GM21526 (cell line): ENCODE measurements around the gene ABCC1.
"Not testable (repeated sequence)": the region's sequence is repeated elsewhere in the genome, so short reads cannot be mapped to it uniquely, and the experiment has no call there.

ENCODE experiments used
- ATAC-seq: cut with Tn5 transposase; IDR thresholded peaks from one replicate; pipeline ENCODE4 v1.9.1; 2021; ENCODE audit warnings: moderate library complexity; ENCODE audit not compliant: unreplicated experiment, low FRiP score

ABCC1 gene

DNA sequence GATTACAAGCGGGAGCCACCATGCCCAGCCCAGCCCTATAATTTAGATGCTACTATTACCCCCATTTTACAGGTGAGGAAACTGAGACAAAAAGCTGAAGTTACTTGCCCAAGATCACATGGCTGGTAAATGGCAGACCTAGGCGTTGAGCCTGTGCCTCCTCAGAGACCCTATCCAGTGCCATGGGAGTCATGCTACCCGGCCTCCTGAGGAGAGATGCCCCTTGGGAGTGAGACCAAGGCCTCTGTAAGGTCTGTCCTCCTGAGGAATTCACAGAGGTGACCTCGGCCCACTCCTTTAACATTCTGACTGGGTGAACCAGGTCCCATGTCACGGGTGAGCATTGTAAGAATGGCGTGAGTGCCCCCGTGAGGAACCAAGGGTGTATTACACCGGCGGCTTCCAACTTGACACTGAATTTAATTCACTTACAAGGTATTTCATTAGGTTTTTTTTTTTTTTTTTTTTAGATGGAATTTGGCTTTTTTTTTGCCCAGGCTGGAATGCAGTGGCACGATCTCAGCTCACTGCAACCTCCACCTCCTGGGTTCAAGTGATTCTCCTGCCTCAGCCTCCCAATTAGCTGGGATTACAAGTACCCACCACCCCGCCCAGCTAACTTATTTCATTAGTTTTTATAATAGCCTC is 178.2 kb downstream of the ABCC1 start:
- ATAC-seq, result no peak

DNA sequence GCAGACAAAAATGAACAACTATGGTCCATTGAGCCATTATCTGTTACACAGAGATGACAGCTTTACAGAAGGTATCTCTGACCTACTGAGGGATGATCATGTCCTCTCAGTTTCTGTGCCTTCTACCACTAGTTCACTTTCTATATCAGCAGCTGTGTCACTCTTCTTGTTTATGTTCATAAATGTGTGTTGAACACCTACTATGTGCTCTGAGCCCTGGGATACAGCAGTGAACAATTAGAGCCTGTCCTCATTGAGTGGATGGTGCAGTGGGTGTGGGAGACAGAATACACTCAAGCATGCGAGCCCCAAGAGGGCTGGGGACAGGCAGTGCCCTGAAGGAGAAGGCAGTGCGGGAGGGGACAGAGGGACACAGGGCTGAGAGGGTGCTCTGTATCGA is 181.8 kb downstream of the ABCC1 start:
- ATAC-seq, result no peak

DNA sequence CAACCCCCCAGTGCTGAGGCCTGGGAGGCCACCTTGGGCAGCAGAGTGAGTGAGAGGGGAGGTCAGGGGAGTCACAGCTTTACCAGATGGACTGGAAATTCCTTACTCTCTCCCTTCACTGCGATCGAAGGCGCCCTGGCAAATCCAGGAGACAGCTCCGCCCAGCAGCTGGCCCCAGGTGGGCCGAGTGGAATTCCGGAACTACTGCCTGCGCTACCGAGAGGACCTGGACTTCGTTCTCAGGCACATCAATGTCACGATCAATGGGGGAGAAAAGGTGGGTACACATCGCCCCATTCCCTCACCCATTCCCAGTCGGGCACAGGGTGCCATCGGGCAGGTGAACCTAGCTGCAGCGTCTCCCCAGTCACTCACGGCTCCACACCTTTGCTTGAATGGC is 182.2 kb downstream of the ABCC1 start:
- no peak for ATAC-seq

DNA sequence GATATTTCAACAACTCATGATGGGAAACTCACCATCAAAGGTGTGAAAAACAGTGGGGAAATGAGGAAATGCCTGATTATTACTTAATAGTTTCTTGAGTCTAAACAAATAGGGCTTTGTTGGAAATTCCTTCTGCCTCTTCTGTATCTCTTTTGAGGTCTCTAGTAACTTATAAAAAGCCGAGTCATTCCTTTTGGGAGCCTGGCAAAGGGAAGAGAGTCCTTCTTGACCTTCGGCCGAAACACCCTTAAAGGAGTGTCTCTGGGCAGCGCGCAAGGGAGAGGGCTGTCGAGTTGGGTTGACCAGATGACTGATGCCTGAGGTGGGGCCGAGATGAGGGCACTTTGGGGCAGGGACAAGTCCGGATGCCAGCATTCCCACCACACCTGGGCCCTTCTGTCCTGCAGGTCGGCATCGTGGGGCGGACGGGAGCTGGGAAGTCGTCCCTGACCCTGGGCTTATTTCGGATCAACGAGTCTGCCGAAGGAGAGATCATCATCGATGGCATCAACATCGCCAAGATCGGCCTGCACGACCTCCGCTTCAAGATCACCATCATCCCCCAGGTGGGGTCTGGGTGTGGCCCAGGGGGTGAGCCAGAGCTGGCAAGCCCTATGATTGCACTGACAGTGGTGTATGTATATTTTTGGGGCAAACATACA is 184.7 kb downstream of the ABCC1 start:
- ATAC-seq, result no peak

DNA sequence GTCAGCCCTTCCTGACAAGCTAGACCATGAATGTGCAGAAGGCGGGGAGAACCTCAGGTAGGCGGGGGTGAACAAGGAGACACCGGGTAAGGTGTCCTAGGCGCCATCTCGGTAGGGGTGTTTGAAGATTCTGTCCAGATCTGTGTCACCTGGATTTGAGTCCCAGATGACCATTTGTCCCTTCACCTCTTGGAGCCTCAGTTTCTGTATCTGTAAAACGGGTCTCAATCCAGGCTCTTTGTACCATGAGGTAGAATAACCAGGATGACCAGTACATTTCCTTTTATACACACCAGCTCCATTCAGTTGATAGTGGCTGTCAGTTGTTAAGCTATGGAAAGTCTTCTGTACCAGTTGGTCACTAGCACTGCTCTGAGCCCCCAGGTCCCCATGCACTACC is 187.2 kb downstream of the ABCC1 start:
- no peak for ATAC-seq

DNA sequence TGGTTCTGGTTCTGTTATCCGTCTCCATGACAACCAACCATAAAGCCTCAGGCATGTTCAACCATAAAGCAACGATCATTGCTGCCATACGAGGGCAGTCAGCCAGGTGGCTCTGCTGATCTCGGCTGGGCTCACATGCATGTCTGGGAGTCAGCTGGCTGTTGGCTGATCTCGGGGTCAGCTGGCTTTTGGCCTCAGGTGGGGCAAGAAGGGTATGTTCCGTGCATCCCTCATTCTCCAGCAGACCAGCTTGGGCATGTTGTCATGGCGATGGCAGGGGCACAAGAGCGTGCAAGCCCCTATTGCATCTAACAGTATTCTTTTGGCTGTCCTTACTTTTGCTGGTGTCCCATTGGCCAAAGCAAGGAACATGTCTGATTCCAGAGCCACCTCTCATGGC is 187.7 kb downstream of the ABCC1 start:
- no peak for ATAC-seq

DNA sequence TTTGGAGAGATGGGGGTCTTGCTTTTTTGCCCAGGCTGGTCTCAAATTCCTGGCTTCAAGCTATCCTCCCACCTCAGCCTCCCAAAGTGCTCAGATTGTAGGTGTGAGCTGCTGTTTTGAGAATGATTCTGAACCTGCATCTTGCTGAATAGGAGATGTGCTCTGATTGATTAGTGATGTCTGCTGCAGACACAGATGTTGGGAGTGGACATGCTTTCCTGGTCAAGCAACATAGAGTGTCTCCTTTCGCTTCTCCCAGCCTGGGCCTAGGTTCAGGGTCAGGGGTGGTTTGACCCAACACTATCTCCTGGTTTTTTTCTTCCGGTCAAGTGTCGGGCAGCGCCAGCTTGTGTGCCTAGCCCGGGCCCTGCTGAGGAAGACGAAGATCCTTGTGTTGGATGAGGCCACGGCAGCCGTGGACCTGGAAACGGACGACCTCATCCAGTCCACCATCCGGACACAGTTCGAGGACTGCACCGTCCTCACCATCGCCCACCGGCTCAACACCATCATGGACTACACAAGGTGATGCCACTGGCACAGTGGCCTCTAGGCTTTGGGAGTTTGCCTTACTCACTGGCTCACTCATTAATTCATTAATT is 188.7 kb downstream of the ABCC1 start:
- ATAC-seq, result no peak

DNA sequence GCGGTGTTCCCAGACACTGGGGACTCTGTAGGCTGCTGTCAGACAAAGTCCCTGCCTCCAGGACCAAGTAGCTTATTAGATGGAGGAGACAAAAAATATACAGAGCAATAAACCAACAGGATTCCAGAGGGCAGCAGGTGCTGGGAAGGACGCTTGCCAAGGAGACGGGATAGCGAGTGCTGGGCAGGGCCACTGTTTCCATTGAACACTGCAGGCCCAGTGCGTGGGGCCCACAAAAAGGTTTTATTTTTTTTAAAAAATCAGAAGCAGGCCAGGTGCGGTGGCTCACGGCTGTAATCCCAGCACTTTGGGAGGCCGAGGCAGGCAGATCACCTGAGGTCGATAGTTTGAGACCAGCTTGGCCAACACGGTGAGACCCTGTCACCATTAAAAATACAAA is 189.6 kb downstream of the ABCC1 start:
- no peak for ATAC-seq

DNA sequence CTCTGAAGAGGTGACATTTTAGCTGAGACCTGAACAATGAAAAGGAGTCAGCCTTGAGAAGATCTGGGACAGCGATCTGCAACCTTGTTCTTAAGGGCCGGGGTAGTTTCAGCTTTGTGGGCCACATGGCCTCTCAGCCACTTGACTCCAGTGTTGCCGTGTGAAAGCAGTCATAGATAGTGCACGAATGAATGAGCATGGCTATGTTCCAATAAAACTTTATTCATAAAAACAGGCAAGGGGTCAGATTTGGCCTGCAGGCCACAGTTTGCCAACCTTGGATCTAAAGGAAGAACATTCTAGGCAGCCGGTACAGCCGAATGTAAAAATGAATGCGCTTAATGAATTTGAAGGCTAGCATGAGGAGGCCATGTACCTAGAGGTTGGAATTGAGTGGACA is 190.4 kb downstream of the ABCC1 start:
- no peak for ATAC-seq

DNA sequence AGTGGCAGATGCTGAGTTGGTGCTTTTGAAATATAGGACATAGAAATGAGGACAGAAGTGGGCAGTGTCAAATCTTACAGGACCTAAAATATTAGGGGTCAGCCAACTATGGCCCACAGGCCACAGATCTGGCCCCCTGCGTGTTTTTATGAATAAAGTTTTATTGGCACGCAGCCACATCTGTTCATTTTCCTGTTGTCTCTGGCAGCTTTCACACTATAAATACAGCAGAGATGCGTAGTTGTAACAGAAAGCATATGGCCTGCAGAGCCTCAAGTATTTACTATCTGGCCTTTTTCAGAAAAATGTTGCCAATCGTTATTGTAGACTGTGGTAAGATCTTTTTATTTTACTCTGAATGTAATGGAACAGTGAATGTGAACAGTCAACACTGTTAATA is 191.1 kb downstream of the ABCC1 start:
- no peak for ATAC-seq

DNA sequence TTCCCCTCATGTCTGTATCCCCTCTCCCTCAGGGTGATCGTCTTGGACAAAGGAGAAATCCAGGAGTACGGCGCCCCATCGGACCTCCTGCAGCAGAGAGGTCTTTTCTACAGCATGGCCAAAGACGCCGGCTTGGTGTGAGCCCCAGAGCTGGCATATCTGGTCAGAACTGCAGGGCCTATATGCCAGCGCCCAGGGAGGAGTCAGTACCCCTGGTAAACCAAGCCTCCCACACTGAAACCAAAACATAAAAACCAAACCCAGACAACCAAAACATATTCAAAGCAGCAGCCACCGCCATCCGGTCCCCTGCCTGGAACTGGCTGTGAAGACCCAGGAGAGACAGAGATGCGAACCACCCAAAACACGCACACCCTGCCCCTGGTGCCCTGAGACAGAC is 191.7 kb downstream of the ABCC1 start:
- ATAC-seq, result no peak

DNA sequence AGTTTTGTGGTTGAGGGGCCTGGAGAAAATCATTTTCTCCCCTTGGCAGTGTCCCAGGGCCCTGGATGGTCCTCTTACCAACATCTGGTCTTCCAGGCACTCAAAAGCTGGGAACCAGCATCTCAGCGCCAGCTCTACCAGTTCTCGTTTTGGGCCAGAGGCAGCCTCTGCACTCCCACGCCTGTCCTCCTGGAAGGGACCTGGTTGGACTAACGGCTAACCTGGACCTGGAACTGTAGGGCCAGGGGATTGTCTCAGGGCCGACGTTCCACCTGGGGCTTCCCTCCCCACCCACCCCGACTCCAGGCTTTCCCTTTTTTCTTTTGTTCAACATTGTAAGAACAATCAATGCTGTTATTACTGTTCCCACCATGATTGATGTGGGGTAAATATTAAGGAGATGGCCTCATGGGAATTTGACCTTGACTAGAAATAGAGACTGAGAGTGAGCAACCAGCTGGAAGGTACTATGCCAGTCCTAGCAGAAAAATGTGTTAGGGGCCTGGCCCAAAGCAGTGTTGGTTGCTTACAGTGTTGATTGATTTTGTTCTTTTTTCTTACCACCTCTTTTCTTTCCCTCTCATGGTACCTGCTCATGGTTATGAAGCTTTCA is 192.5 kb downstream of the ABCC1 start:
- no peak for ATAC-seq

DNA sequence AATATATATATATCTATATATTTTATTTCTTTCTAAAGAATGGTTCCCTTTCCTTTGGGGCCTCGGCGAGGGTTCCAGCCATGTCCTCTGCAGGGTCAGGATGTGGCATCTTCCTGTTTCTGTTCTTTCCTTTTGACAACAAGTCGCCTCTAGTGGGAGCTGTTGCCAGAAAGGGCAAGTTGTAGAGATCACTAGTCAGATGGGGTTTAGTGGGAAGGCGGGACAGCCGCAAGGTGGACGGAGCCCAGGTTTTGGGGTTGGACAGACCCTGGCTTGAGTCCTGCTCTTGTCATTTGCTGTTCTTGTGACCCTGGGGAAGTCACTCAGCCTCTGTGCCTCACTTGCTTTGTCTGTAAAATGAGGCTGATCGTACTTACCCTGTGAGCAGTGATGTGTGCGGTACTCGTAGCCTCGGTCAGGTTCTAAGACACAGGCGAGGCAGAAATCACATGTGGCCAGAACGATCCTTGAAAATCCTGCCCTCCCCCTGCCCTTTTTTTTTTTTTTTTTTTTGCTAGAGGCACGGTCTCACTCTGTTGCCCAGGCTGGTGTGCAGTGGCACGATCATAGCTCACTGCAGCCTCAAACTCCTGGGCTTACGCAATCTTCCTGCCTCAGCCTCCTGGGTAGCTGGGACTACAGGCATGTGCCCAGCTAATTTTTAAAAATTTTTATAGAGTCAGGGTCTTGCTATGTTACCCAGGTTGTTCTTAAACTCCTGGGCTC is 193.8 kb downstream of the ABCC1 start:
- ATAC-seq, result no peak

DNA sequence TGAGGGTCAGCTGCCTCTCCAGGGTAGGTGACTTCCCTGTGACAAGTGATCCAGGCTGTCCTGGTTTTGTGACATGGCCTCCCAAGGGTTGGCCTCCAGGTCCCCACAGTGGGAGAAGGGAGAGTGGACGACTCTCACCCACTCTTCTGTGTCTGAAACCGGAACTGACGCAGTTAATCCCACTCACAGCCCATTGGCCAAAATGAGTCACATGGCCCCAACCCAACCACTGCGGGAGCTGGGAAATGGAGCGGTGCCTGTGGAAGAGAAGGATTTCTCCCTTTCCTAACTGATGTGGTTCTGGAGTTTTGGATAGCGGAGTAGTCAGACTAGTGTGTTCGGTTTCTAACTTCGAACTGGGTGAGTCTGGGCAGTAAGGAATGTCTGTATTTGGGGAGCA is 194.5 kb downstream of the ABCC1 start:
- no peak for ATAC-seq

DNA sequence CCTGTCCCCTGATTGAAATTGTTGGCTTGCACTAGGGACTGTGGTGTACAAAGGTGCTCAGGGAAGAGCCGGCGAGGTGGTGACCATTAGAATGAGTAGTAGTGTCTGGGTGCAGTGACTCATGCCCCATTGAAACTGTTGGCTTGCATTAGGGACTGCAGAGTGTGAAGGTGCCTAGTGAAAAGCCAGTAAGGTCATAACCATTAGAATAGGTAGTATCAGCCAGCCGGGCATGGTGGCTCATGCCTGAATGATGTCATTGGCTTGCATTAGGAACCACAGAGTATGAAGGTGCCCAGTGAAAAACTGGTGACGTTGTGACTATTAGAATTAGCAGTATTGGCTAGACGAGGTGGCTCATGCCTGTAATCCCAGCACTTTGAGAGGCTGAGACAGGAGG is 195.0 kb downstream of the ABCC1 start:
- ATAC-seq, result no peak

DNA sequence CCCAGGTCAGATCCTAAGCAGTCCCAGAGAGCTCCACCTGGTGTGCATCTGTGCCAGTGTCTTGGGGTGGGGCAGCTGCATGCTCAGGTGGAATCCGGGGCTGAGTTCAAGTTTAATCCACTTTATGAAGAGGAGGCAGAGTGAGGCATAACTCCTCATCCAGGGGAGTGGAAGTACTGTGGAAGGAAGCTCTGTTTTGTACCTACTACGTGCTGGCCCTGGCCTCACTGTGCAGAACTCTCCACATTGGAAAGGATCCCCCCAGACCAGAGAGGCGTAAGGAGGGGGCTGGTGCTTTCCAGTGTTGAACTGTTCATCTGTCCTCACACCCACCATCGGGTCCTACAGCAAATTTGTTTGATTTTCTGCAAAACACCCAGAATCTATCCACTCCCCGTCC is 195.9 kb downstream of the ABCC1 start:
- ATAC-seq, result no peak

DNA sequence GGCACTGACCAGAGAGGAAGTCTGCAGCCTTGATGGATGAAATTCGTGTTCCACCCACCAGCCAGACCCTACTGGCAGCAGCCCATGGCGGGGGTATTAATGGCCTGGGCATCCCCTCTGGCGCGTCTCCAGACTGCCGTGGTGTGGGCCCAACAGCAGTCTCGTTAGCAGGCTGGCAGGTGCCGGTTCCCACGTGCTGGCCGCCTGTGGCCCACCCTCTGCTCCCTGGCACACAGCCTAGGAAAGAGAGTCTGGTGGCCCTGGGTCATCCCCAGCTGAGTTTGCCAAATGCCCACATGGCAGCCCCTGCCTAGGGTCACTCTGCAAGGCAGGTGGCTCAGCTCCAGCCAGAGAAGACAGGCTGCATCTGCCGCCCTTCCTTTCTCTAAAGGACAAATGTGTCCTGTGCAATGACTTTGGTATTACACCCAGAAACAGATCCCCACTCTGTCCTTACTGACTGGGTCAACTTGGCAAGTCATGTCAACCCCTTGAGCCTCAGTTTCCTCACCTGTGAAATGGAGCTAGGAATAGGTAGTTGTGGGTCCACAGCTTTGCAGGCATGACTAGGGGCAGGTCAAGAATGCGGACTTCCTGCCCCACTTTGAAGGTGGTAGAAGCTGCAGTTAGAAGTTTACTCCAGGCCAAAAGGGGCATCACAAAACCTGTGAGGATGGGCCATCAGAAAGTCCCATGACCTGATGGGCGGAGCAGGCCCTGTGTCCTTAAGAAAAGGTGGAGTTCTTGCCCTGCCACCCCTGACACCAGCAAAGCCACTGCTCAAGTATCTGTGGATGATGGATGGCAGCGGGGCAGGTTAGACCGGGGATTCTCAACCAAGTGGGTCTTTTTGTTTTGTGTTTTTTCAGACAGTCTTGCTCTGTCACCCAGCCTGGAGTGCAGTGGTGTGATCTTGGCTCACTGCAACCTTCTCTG is 197.2 kb downstream of the ABCC1 start:
- ATAC-seq, result no peak

DNA sequence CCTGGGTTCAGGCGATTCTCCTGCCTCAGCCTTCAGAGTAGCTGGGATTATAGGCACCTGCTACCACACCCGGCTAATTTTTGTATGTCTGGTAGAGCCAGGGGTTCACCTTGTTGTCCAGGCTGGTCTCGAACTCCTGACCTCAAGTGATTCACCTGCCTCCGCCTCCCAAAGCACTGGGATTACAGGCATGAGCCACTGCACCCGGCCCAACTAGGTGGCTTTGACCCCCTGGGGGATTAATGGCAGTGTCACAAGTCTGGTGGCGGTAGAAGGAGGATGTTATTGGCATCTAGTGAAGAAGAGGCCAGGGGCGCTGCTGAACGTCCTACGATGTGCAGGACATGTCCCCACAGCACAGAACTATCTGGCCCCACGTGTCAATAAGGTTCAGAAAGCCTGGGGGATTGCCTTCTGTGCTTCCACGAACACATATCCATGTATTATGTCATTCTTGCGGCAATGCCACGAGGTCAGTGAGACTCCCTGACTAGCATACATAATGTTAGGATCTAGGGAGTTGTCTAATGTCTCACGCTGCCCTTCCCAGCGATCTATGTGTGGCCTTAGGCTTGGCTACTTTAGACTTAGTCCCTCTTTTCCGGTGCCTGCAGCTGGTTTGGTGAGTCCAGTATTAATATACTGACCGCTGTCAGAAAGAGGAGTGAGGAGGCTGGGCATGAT is 198.0 kb downstream of the ABCC1 start:
- ATAC-seq, result no peak

DNA sequence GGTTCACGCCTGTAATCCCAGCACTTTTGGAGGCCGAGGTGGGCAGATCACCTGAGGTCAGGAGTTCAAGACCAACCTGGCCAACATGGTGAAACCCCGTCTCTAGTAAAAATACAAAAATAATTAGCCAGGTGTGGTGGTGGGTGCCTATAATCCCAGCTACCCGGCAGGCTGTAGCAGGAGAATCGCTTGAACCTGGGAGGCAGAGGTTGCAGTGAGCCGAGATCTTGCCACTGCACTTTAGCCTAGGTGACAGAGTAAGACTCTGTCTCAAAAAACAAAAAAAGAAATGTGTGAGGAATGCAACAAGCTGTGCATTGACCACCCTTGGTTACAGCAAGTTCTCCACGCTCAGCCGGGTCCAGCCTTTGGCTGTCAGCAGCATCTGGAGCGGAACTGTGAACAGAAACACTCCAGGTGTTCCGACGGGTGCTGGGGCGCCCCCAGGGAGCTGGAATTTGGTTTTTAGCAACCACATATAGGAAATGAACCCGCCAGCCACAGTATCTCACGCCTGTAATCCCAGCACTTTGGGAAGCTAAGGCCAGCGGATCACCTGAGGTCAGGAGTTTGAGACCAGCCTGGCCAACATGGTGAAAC is 198.7 kb downstream of the ABCC1 start:
- ATAC-seq, result not testable (repeated sequence)
